ENCODE measurements around the gene ERGIC1. TPM values are rescaled to one million over a fixed set of nuclear protein-coding genes. Genes with fewer than 3 reads are reported as not detected.

Gene ERGIC1
- polyA plus RNA-seq, 1 experiment = 137 TPM

DNA sequence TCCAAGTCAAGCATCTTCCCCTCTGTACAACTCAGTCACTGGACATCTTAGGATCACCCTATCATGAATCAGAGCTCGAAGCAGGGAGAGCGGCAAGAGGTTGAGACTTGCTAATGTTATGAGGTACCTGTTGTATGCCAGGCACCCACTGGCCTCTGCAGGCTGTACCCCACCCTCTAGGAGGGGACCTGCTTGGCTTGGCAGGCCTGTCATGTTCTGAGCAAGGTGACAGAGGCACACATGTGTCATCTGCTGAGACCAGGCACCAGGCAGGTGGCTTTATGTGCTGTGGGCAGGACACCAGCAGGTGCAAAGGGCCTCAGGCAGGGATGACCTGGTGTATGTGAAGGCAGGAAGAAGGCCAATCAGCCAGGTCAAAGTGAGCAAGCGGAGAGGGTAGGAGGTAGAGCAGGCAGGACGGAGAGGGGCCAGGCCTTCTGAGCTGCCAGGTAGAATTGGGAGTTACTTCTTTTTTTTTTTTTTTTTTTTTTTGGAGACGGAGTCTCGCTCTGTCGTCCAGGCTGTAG lies 64.9 kb downstream of the ERGIC1 start:
- H3K27ac ChIP-seq (ENCODE audit: low read depth, low read length) = peak overlapping the region; percentile 99
- DNase-seq (ENCODE audit: low read depth, low spot score) = no peak
- no peaks in the 10 kb centered on the region for H3K27me3 ChIP-seq (ENCODE audit: control insufficient read depth, insufficient read depth, low read length)
- no peaks in the 10 kb centered on the region for H3K9me3 ChIP-seq (ENCODE audit: control insufficient read depth, insufficient read depth, low read length)
- ChIA-PET CTCF (interaction anchor here (0.5 to 2.5 kb wide), 4 partner anchors 122 to 184 kb away, joined by 3 to 10 read pairs (median 5); no protein-coding TSS in a partner anchor), POLR2A (interaction anchor here (0.9 to 2.0 kb wide), 4 partner anchors 11 to 133 kb away, joined by 4 to 16 read pairs (median 10); partner anchors contain the start of gene DUSP1)
- TF ChIP-seq, protein P1, sequence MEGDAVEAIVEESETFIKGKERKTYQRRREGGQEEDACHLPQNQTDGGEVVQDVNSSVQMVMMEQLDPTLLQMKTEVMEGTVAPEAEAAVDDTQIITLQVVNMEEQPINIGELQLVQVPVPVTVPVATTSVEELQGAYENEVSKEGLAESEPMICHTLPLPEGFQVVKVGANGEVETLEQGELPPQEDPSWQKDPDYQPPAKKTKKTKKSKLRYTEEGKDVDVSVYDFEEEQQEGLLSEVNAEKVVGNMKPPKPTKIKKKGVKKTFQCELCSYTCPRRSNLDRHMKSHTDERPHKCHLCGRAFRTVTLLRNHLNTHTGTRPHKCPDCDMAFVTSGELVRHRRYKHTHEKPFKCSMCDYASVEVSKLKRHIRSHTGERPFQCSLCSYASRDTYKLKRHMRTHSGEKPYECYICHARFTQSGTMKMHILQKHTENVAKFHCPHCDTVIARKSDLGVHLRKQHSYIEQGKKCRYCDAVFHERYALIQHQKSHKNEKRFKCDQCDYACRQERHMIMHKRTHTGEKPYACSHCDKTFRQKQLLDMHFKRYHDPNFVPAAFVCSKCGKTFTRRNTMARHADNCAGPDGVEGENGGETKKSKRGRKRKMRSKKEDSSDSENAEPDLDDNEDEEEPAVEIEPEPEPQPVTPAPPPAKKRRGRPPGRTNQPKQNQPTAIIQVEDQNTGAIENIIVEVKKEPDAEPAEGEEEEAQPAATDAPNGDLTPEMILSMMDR (IDR thresholded peaks at IDR 0.05; ENCODE audit: low read depth, low read length) = no peak
- no peak overlapping the region for H3K4me3 ChIP-seq (ENCODE audit: low read depth, low read length)

DNA sequence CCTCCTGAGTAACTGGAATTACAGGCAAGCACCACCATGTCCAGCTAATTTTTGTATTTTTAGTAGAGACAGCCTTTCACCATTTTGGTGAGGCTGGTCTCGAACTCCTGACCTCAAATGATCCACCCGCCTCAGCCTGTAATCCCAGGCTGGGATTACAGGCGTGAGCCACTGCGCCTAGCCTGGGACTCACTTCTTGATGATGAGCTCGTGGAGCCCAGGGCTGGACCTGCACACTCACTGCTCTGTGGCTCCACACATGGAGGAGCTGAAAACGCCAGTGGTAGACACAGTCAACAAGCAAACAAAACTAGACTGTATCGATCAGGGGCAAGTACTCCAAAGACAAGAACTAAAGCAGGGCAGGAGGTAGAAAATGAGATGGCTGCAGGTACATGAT lies 65.4 kb downstream of the ERGIC1 start:
- TF ChIP-seq, protein P1 (IDR thresholded peaks at IDR 0.05; ENCODE audit: low read depth, low read length) = no peak
- no peak for DNase-seq (ENCODE audit: low read depth, low spot score)
- no peak overlapping the region for H3K4me3 ChIP-seq (ENCODE audit: low read depth, low read length)
- POLR2A ChIA-PET = interaction anchor here (0.9 to 1.2 kb wide), 2 partner anchors 12 to 128 kb away, joined by 4 to 16 read pairs; partner anchors contain the start of gene DUSP1
- H3K27ac ChIP-seq (ENCODE audit: low read depth, low read length) = peak overlapping the region; percentile 99
- no peaks in the 10 kb centered on the region for H3K9me3 ChIP-seq (ENCODE audit: control insufficient read depth, insufficient read depth, low read length)
- CTCF ChIA-PET = interaction anchor here (1.2 to 2.5 kb wide), 2 partner anchors 183 to 185 kb away, joined by 4 to 10 read pairs; no protein-coding TSS in a partner anchor
- no peaks in the 10 kb centered on the region for H3K27me3 ChIP-seq (ENCODE audit: control insufficient read depth, insufficient read depth, low read length)

DNA sequence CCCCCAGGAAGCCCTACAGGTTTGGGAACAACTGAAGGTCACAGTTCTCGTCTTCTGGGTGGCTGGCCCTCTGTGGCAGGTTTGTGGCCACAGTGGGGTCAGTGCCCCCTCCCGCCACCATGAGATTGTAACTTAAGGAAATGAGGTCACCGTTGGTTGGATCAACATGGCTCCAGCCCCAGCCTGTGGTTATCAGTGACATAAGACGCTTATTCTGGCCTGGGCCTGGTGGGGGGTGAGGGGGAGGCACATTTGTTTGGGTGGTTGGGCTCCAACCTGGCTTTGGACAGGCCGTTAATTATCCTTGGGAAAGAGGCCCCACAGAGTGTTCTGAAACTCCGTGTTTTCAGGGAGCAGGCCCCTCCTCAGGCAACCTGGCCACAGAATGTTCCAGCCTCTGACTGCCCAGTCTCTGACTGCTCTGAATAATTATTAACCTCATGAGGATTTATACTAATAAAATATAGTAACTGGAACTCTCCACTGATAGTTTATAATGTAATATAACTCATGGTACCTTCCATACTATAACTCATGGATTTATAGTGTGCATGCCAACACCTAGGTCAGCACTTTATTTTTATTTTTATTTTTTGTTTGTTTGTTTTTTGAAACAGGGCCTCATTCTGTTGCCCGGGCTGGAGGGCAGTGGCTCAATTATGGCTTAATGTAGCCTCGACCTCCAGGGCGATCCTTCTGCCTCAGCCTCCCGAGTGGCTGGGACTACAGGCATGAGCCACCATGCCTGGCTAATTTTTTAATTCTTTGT lies 67.1 kb downstream of the ERGIC1 start:
- ChIA-PET CTCF (no interaction called here), POLR2A (interaction anchor here (1.3 kb wide), 1 partner anchor 130 kb away, joined by 15 read pairs; the partner anchor contains the start of gene DUSP1)
- Histone ChIP-seq H3K27me3 (ENCODE audit: control insufficient read depth, insufficient read depth, low read length) (no peaks in the 10 kb centered on the region), H3K27ac (ENCODE audit: low read depth, low read length) (peak overlapping the region; percentile 99), H3K9me3 (ENCODE audit: control insufficient read depth, insufficient read depth, low read length) (no peaks in the 10 kb centered on the region; the same call in 1 of the 2 replicates), H3K4me3 (ENCODE audit: low read depth, low read length) (no peak overlapping the region)
- peak; percentile 54 for DNase-seq (ENCODE audit: low read depth, low spot score)
- TF ChIP-seq, protein P1 (IDR thresholded peaks at IDR 0.05; ENCODE audit: low read depth, low read length) = no peak

DNA sequence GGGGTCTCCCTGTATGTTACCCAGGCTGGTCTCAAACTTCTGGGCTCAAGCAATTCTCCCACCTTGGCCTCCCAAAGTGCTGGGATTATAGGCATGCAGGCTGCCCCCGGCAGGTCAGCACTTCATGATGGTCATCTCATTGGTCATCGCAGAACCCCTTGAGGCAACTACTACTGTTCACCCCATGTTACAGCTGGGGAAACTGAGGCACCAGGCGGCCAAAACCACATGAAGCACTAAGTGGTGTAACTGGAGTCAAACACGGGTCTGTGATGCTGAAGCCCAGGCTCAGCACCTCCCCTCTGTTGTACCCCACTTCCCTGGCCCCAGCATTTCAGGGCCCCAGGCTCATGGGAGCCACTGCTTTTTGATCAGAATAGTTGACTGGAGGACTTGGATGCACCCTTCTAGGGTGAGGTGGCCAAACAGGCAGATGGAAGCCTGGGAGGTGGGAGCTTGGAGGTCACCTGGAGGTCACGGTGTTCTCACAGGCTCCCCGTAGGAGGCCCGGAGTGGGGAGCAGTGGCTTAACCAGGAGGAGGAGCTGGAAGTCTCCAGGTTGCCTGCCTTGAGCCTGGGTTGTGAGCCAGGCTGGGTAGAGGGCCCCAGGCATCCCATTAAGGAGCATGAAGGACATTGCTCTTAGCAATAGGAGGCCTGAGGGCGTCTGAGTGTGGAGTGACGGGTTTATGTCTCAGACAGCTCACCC lies 67.9 kb downstream of the ERGIC1 start:
- no peaks in the 10 kb centered on the region; the same call in 1 of the 2 replicates for H3K9me3 ChIP-seq (ENCODE audit: control insufficient read depth, insufficient read depth, low read length)
- POLR2A ChIA-PET = interaction anchor here (1.0 kb wide), 1 partner anchor 131 kb away, joined by 3 read pairs; the partner anchor contains the start of gene DUSP1
- no peak overlapping the region for H3K4me3 ChIP-seq (ENCODE audit: low read depth, low read length)
- peak overlapping the region; percentile 99 for H3K27ac ChIP-seq (ENCODE audit: low read depth, low read length)
- no peak for DNase-seq (ENCODE audit: low read depth, low spot score)
- CTCF ChIA-PET = interaction anchor here (1.3 kb wide), 1 partner anchor 187 kb away, joined by 4 read pairs; no protein-coding TSS in a partner anchor
- TF ChIP-seq, protein P1 (IDR thresholded peaks at IDR 0.05; ENCODE audit: low read depth, low read length) = no peak
- no peaks in the 10 kb centered on the region for H3K27me3 ChIP-seq (ENCODE audit: control insufficient read depth, insufficient read depth, low read length)

All from AG04450 (cell line).